Inflammatory macrophage treated with lipopolysaccharide for 1 hour (primary cell): ENCODE results near the gene HOXB7.

Source experiments
- DNase-seq, 2 donors: peaks; one replicate each; pipeline ENCODE4 v3.0.0-alpha.2; 2020 to 2022

The HOXB7 gene

DNA sequence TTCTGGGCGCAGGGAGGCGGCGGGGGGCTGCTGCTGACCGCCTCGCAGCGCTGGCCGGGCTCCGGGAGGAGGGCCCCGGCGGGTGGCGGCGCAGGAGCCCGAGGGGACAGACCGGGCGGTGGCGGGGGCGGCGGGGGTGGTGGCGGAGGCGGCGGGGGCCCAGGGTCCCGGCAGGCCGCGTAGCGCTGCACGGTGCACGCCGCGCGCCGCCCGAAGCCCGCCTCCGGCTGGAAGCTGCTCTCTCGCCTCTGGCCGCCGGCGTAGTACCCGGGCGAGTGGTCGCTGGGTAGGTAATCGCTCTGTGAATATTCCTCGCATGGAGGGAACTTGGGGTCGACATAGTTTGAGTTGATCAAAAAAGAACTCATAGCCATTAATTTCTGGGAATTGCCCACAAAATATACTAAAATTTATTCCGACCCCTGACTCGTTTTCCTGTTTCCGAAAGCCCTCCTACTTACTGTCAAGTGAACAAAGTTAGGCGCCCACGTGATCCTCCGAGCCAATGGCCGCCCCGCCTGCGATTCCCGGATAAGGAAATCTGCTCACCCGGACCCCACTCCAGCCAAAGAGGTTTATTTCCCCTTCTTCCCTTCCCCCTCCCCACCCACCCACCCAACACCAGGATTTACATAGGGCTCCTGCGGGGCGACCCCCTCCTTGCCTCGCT is 32.7 kb downstream of the HOXB7 start, which contains the start of gene HOXB4:
Gene HOXB4, minus strand, starts transcription at position 405 of the 670 bp plus-strand sequence. Its CDS starts 31 bp downstream, at position 374.
- peak; percentile 50 to 57 for DNase-seq

DNA sequence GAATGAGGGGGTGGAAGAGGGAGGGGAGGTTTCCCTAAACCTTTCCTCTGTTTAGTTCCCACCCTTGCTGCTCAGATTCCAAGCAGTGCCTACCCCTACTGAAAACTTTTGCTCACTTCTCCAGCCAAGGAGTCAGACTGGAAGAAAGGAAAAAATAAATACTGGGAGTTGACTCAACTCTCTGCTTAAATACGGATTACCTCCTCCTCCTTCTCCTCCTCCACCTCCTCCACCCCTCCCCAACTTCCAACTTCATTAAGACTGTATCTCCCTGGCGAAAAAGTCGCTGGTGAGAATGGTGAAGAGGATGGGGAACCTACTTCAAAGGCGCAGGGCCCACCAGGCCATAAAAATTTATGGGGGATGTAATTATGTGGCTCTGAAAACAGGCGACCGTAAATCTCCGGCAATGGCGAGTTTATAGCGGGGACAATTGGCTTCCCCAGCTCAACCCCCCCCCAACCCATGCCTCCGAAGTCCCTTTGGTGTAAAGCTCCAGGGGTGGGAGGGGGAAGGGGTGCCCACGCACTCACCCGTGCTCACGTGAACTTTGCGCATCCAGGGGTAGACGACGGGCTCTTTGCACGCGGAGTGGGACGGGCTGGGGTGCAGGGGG is 33.4 kb downstream of the HOXB7 start:
- no peak for DNase-seq

- no peak for DNase-seq
Measured at GRCh38 chr17:48576479-48577309, 34.1 kb downstream of the HOXB7 start.

DNA sequence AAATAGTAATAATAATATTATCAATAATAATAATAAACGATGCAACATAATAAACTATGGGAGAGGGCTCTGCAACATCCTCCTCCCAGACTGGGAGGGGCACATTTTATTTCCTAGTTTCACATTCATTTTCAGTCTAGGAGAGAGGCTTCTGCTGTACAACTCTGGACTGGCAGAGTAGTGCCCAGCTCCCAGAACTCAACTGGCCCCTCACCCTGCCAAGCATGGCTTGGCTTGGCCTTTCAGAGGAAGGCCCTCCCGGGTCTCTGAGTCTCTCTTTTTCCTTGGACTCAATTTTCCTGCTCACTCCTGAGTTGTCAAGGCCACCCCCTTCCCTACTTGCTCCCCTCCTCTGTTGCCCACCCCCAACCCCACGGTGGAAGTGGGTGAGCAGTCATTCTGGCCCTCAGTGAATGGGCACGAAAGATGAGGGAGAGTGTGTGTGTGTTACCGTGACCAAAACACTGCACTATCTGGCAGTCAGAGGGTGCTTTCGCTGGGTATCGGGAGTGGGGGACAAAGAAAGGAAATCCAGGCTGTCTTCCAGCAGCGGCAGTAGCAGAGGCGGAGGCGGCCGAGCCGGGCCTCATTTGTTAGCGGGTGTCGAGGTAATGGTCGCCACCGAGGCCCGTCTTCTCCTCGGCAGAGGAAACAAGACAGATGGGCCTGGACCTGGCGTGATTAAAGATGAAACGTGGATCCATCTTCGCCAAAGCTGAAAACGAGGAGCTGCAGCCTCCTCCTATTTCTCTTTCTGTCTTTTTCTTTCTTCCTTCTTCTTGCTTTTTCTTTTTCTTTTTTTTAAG is 34.9 kb downstream of the HOXB7 start:
- no peak for DNase-seq

- no peak for DNase-seq
Measured at GRCh38 chr17:48575066-48575582, 35.7 kb downstream of the HOXB7 start.

DNA sequence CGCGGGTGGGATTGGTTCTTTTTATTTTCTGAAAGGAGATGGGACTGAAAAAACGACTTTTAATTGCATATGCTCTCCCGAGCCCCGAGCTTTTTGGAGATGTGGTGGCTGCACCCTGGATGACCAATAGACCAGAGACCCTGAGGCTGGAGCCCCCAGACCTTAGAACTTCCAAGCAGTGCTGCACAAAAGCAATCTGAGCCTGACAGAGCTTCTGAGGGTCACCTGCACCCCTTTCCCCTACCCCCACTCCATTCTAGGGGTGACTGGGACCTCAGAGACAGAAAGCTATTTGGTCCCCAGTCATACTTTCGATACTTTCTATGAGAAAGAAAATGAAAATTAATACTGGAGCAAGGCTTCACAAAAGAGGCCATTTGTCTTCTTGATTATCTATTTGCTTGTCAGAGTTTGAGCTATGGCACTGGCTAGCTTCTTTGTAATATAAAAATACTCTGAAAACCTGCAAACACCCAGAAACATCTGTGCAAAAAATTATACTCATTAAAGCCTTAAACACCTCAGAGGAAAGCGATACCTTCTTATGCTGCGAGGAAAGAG is 36.2 kb downstream of the HOXB7 start:
- DNase-seq: no peak

DNA sequence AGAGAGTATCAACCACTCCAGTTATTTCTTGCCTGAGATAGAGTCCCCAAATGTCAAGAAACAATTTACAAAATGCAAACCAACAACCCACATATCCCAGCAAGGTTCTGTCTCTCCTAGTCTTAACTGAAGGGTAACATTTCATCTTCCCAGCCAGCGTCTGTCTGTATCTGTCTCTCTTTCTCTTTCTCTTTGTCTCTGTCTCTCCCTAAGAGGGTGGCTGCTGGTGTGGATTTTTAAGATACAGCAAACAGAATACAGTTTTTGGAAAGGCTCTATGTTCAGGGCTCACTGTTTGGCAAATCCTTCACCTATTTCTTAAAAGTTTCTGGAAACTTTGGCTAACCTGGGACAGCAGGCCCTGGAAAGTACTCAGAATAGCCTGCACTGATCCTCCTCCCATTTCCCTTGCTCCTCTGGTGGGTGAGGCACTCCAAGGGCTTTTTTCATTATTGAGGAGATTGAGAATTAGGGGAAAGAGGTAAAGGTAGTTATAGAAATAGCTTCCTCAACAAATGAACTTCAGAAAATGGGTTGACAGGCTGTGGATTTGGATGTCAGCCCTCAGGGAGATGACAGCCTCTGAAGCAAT is 38.9 kb downstream of the HOXB7 start:
- no peak for DNase-seq

GRCh38 chr17:48571024-48571818 is 39.6 kb downstream of the HOXB7 start:
- no peak for DNase-seq

DNA sequence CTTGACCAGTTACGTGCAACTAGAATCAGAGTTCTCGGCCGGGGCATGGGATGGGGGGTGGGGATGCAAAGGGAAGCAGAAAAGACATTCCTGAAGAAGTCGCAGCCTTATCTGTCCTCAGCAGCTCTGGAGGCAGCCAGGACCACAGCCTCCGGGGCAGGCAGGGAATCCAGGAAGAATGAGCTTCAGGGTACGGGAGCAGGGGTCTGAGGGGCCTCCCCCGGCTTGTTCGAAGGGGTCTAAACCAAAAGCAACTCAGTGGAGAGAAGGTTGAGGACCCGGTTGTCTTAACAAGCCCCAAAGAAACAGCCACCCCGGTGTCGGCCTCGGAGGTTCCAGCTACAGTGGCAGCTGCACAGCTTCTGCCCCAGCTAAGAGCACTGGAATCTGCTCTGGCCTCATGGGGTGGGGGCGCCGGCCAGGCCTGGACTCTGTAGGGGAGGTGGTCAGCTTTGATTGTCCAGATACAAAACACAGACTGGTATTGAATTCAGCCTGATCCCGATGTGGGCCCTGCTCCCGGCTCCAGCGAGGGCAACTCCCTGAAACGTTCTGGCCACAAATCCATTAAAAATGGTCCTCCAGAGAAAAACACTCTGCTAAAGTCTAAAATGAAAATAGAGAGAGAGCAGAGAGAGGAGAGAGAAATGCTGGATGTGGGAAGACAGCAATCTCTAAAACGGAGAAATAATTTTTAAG is 40.3 kb downstream of the HOXB7 start:
- DNase-seq: no peak

DNA sequence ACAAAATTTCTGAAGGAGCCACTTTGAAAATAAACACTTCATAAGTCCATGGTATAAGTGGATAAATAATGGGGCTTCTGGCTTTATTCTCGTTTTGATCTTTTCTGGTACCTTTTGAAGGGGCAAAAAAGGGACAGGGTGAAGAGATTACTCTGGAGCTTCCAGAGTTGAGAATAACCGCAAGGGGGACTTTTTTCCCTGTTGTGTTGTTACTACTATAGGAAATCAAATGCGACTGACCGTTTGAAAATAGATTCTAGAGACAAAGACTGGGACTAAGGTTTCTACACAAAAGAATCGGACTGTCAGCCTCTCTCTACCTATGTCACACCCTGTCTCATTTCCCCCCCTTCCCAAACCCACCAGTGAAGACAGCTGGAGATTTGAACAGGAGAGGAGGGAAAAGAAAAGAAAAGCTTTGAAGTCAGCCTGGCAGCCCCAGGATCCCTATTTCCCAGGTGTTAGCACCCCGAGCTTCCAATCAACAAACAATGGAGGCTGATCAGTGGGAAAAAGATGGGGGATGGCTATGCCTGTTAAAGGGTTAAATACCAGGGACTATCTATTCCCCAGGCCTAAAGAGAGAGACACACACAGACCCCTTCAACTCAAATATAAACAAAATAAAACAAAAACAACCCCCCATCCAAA is 41.0 kb downstream of the HOXB7 start:
- DNase-seq: no peak

GRCh38 chr17:48569240-48569582 is 41.6 kb downstream of the HOXB7 start:
- no peak for DNase-seq

DNA sequence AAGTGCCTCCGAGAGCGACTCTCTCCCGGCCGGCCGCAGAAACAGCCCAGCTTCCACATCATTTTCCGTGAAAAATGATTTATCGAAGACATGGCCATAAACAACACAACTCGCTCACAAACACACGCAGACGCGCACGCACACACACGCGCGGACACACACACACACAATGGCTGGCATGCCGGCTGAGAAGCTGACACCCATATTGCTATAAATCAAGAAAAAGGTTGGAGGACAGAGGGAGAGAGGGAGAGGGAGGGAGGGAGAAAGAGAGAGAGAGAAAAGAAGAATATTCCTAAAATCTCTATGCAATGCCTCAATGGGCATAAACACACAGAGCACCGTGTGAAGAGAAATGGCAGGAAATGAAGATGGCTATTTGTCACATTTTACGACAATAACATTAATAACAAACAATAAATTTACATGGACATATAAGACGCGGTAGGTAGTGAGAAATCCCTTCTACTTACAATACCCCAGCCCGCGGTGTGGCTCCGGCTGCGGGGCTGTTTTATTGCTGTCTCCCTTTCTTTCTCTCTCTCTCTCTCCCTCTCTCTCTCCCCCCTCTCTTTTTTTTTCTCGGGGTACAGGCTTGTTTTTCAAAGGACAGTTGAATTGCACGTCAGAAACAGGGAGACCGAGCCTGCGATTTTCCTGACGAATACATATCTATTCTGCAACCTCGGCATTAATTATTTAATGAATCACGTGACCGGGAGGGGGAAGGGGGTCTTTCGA is 42.1 kb downstream of the HOXB7 start:
- DNase-seq: no peak

DNA sequence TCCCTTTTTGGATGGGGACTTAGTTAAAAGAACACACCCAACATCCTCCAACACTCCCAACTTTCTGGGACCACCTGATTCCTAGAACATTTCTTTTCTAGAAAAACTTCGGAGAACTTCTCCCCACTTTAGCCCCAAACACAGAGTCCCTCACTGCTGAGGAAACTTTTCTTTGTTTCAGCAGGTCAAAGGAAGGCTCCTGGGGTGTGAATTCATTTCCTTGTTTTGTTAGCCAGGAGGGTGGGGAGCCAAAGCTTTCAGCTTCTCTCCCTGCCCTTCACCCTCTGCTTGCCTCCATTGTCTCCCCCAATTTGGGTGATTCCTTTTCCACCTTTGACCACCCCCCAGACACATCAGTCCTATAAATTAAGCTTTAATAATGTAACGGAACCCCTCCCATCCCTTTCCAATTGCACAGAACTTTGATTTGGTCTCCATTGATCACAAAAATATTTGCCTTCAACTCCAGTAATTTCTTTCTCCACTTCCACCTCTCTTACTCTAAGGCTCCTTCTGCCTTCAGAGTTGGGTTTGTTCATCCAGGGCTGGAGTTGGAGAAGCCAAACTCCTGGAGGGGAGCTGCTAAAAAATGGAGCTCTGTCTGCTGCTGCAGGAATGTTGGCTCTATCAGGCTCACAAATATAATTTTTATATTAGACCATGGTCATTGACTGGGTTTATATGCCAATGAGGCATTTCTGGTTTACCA is 43.0 kb downstream of the HOXB7 start:
- no peak for DNase-seq

DNA sequence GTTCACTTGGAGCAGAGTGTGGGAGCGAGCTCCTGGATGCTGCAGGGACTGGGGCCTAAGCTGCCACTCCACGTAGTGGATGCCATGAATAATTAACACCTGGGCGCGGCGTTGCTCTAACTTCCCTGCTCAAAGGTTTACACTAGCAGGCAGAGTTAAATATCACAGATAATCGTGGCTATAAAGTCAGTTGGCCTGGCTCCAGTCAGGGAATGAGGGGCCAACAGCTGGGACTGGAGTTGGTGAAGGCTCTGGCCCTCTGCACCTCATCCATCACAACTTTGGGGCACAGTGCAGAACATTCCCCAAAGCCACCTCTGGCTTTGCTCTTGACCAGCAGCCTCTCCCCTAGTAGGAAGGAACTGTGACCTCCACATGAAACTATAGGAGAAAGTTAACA is 43.6 kb downstream of the HOXB7 start:
- DNase-seq: no peak

DNA sequence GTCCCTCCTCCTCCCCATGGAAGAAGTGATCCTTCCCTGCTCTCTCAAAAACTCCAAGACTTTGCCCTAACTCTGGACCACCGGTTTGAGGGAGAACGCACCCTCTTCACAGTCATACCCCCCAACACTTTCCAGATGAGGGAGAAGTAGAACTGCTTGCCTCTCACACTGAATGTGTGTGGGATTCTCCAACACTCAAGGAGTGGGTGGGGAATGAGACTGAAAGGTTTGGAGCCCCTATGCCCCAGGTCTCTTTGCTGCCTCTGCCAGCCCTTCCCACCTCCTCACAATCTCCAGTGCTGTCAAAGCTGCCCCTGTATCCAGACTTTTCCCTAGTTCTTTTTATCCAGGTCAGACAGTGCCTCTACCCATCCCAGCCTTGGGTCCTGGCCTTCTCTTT is 44.1 kb downstream of the HOXB7 start:
- DNase-seq: no peak

GRCh38 chr17:48565925-48566710 is 44.7 kb downstream of the HOXB7 start:
- DNase-seq: no peak

- no peak for DNase-seq
Measured at GRCh38 chr17:48565022-48565554, 45.7 kb downstream of the HOXB7 start.
